Muscle layer of colon (tissue), 2 donors: ENCODE measurements around the gene CSNK2A3.
"Not testable (repeated sequence)": the region's sequence is repeated elsewhere in the genome, so short reads cannot be mapped to it uniquely, and the experiment has no call there.

Experiments used
- H3K27ac ChIP-seq: one replicate; pipeline ENCODE4 v1.7.0; 2013; ENCODE audit warnings: low read depth, mild to moderate bottlenecking, low read length, moderate library complexity
- H3K27me3 ChIP-seq, 2 donors: one replicate each; pipeline ENCODE4 v1.7.0; 2013; ENCODE audit warnings: low read length in 2 of 2, mild to moderate bottlenecking in 2 of 2; ENCODE audit not compliant: insufficient read depth in 2 of 2, control insufficient read depth in 1 of 2
- H3K36me3 ChIP-seq: one replicate; pipeline ENCODE4 v1.7.0; 2013; ENCODE audit warnings: mild to moderate bottlenecking, low read length; ENCODE audit not compliant: insufficient read depth
- H3K4me1 ChIP-seq: one replicate; pipeline ENCODE4 v1.7.0; 2013; ENCODE audit warnings: mild to moderate bottlenecking, low read length; ENCODE audit not compliant: insufficient read depth
- H3K4me3 ChIP-seq, 2 donors: one replicate each; pipeline ENCODE4 v1.7.0; 2013; ENCODE audit warnings: low read length in 2 of 2, low read depth in 1 of 2, mild to moderate bottlenecking in 1 of 2, moderate library complexity in 1 of 2
- H3K9ac ChIP-seq: one replicate; pipeline ENCODE4 v1.7.0; 2013; ENCODE audit warnings: low read length
- H3K9me3 ChIP-seq: one replicate; pipeline ENCODE4 v1.7.0; 2013; ENCODE audit warnings: mild to moderate bottlenecking, low read length
- donor health status: abdominal sarcoma.
- donor health status: Adenocarcinoma of cecum.

CSNK2A3 gene

GRCh38 chr11:11378184-11378940, 25.3 kb upstream of the CSNK2A3 start:
- no peak overlapping the region for H3K27ac ChIP-seq
- no peak overlapping the region for H3K4me3 ChIP-seq
- H3K27me3 ChIP-seq = no peaks in the 10 kb centered on the region
- H3K9me3 ChIP-seq = no peaks in the 10 kb centered on the region
- no peaks in the 10 kb centered on the region for H3K4me1 ChIP-seq
- H3K36me3 ChIP-seq = peaks cover 15% of the 10 kb centered on the region
- H3K9ac ChIP-seq = no peak overlapping the region

GRCh38 chr11:11374358-11375148, 21.5 kb upstream of the CSNK2A3 start:
- Histone ChIP-seq H3K9ac (no peak overlapping the region), H3K36me3 (peaks cover 15% of the 10 kb centered on the region), H3K27ac (no peak overlapping the region), H3K27me3 (no peaks in the 10 kb centered on the region), H3K9me3 (no peaks in the 10 kb centered on the region), H3K4me1 (no peaks in the 10 kb centered on the region), H3K4me3 (no peak overlapping the region)

- H3K4me3 ChIP-seq = no peak overlapping the region
- H3K36me3 ChIP-seq = peaks cover 15% of the 10 kb centered on the region
- no peaks in the 10 kb centered on the region for H3K9me3 ChIP-seq
- H3K9ac ChIP-seq = no peak overlapping the region
- H3K27me3 ChIP-seq = no peaks in the 10 kb centered on the region
- no peak overlapping the region for H3K27ac ChIP-seq
- H3K4me1 ChIP-seq = no peaks in the 10 kb centered on the region
These were observed 20.9 kb upstream of the CSNK2A3 start for GRCh38 chr11:11373934-11374333.

GRCh38 chr11:11372461-11372860, 19.4 kb upstream of the CSNK2A3 start:
- H3K27ac ChIP-seq = no peak overlapping the region
- H3K36me3 ChIP-seq = peaks cover 10% of the 10 kb centered on the region
- H3K27me3 ChIP-seq = no peaks in the 10 kb centered on the region
- no peak overlapping the region for H3K9ac ChIP-seq
- no peak overlapping the region for H3K4me3 ChIP-seq
- no peaks in the 10 kb centered on the region for H3K9me3 ChIP-seq
- no peaks in the 10 kb centered on the region for H3K4me1 ChIP-seq

GRCh38 chr11:11370962-11371303, 17.9 kb upstream of the CSNK2A3 start:
- Histone ChIP-seq H3K9ac (no peak overlapping the region), H3K4me3 (no peak overlapping the region), H3K36me3 (no peaks in the 10 kb centered on the region), H3K4me1 (no peaks in the 10 kb centered on the region), H3K27ac (no peak overlapping the region), H3K27me3 (no peaks in the 10 kb centered on the region), H3K9me3 (no peaks in the 10 kb centered on the region)

- no peaks in the 10 kb centered on the region for H3K27me3 ChIP-seq
- H3K36me3 ChIP-seq = no peaks in the 10 kb centered on the region
- no peak overlapping the region for H3K27ac ChIP-seq
- H3K9me3 ChIP-seq = no peaks in the 10 kb centered on the region
- no peak overlapping the region for H3K4me3 ChIP-seq
- H3K9ac ChIP-seq = no peak overlapping the region
- H3K4me1 ChIP-seq = no peaks in the 10 kb centered on the region
These were observed 17.4 kb upstream of the CSNK2A3 start for GRCh38 chr11:11370255-11370961.

- H3K27ac ChIP-seq = no peak overlapping the region
- H3K4me3 ChIP-seq = no peak overlapping the region
- H3K9ac ChIP-seq = no peak overlapping the region
- no peaks in the 10 kb centered on the region for H3K9me3 ChIP-seq
- no peaks in the 10 kb centered on the region for H3K27me3 ChIP-seq
- no peaks in the 10 kb centered on the region for H3K36me3 ChIP-seq
- no peaks in the 10 kb centered on the region for H3K4me1 ChIP-seq
These were observed 13.7 kb upstream of the CSNK2A3 start for GRCh38 chr11:11366793-11367192.

- no peak overlapping the region for H3K27ac ChIP-seq
- H3K36me3 ChIP-seq = no peaks in the 10 kb centered on the region
- H3K9ac ChIP-seq = no peak overlapping the region
- no peak overlapping the region for H3K4me3 ChIP-seq
- H3K27me3 ChIP-seq = no peaks in the 10 kb centered on the region
- H3K4me1 ChIP-seq = no peaks in the 10 kb centered on the region
- no peaks in the 10 kb centered on the region for H3K9me3 ChIP-seq
These were observed 10.6 kb upstream of the CSNK2A3 start for GRCh38 chr11:11363674-11364073.

GRCh38 chr11:11359611-11360010, 6.6 kb upstream of the CSNK2A3 start:
- H3K4me3 ChIP-seq = no peak overlapping the region
- no peaks in the 10 kb centered on the region for H3K9me3 ChIP-seq
- no peak overlapping the region for H3K27ac ChIP-seq
- H3K27me3 ChIP-seq = no peaks in the 10 kb centered on the region
- no peaks in the 10 kb centered on the region for H3K36me3 ChIP-seq
- no peak overlapping the region for H3K9ac ChIP-seq
- no peaks in the 10 kb centered on the region for H3K4me1 ChIP-seq

- no peak overlapping the region for H3K4me3 ChIP-seq
- no peak overlapping the region for H3K9ac ChIP-seq
- H3K27me3 ChIP-seq = no peaks in the 10 kb centered on the region
- no peak overlapping the region for H3K27ac ChIP-seq
- no peaks in the 10 kb centered on the region for H3K9me3 ChIP-seq
- no peaks in the 10 kb centered on the region for H3K4me1 ChIP-seq
- H3K36me3 ChIP-seq = no peaks in the 10 kb centered on the region
These were observed 3.8 kb upstream of the CSNK2A3 start for GRCh38 chr11:11356842-11357241.

GRCh38 chr11:11351851-11352250, 1.2 kb downstream of the CSNK2A3 start:
- not testable (repeated sequence) for H3K9ac ChIP-seq, H3K36me3 ChIP-seq, H3K9me3 ChIP-seq, H3K4me3 ChIP-seq, H3K27me3 ChIP-seq, H3K27ac ChIP-seq
- peaks cover 26% of the 10 kb centered on the region for H3K4me1 ChIP-seq
